HEK293T (cell line): ENCODE measurements around the gene NPHS1.

Experiments used
- CTCF ChIA-PET: fragments of 350-600 bp; formaldehyde crosslinking; extraction: SDS; loops from one replicate; lab custom pipeline; 2021; ENCODE audit warnings: antibody characterized with exemption, inconsistent platforms; lab: Yijun Ruan, JAX
- POLR2A ChIA-PET: fragments of 350-600 bp; formaldehyde crosslinking; extraction: SDS; loops from one replicate; lab custom pipeline; 2020; ENCODE audit warnings: antibody characterized with exemption, inconsistent platforms; lab: Yijun Ruan, JAX
- DNase-seq: peaks from one replicate; pipeline ENCODE4 v3.0.0; 2012; ENCODE audit warnings: mixed read lengths; ENCODE audit errors: extremely low spot score
- ARNT ChIP-seq: fragments of 450-650 bp; IDR thresholded peaks from 2 replicates; pipeline ENCODE4 v1.6.1; 2017; ENCODE audit warnings: mild to moderate bottlenecking
- BHLHE40 ChIP-seq: fragments of 450-650 bp; IDR thresholded peaks from 2 replicates; pipeline ENCODE4 v1.6.1; 2016; ENCODE audit warnings: mild to moderate bottlenecking, moderate library complexity, borderline replicate concordance
- CTBP1 ChIP-seq: fragments of 450-650 bp; IDR thresholded peaks from 2 replicates; pipeline ENCODE4 v1.6.1; 2016; ENCODE audit warnings: borderline replicate concordance
- ELF4 ChIP-seq: fragments of 450-650 bp; IDR thresholded peaks from 2 replicates; pipeline ENCODE4 v1.6.1; 2017; ENCODE audit warnings: antibody characterized with exemption
- FOXA1 ChIP-seq: fragments of 450-650 bp; IDR thresholded peaks from 2 replicates; pipeline ENCODE4 v1.6.1; 2016; ENCODE audit warnings: mild to moderate bottlenecking
- FOXK2 ChIP-seq: fragments of 450-650 bp; IDR thresholded peaks from 2 replicates; pipeline ENCODE4 v1.6.1; 2016; ENCODE audit warnings: mild to moderate bottlenecking
- FOXM1 ChIP-seq: fragments of 450-650 bp; IDR thresholded peaks from 2 replicates; pipeline ENCODE4 v1.6.1; 2017; ENCODE audit warnings: mild to moderate bottlenecking, borderline replicate concordance
- HDGF ChIP-seq: fragments of 450-650 bp; IDR thresholded peaks from 2 replicates; pipeline ENCODE4 v1.6.1; 2017; ENCODE audit warnings: antibody characterized with exemption, borderline replicate concordance
- L3MBTL2 ChIP-seq: fragments of 450-650 bp; conservative IDR thresholded peaks from 2 replicates; pipeline ENCODE4 v1.6.1; 2016; ENCODE audit warnings: mild to moderate bottlenecking
- LEF1 ChIP-seq: fragments of 450-650 bp; IDR thresholded peaks from 2 replicates; pipeline ENCODE4 v1.6.1; 2017; ENCODE audit warnings: mild to moderate bottlenecking, borderline replicate concordance
- NFRKB ChIP-seq: fragments of 450-650 bp; IDR thresholded peaks from 2 replicates; pipeline ENCODE4 v1.6.1; 2016; ENCODE audit warnings: mild to moderate bottlenecking, moderate library complexity
- SP1 ChIP-seq: fragments of 450-650 bp; IDR thresholded peaks from 2 replicates; pipeline ENCODE4 v1.6.1; 2017
- SUZ12 ChIP-seq: fragments of 450-650 bp; IDR thresholded peaks from 2 replicates; pipeline ENCODE4 v1.6.1; 2016; ENCODE audit warnings: mild to moderate bottlenecking
- TARDBP ChIP-seq: fragments of 450-650 bp; IDR thresholded peaks from 2 replicates; pipeline ENCODE4 v1.6.1; 2016
- ZNF384 ChIP-seq: fragments of 450-650 bp; IDR thresholded peaks from 2 replicates; pipeline ENCODE4 v1.6.1; 2016
- TF ChIP-seq, protein P1 (sequence below): fragments of 450-650 bp; IDR thresholded peaks from 2 replicates; pipeline ENCODE4 v1.6.1; 2016

The NPHS1 gene

DNA sequence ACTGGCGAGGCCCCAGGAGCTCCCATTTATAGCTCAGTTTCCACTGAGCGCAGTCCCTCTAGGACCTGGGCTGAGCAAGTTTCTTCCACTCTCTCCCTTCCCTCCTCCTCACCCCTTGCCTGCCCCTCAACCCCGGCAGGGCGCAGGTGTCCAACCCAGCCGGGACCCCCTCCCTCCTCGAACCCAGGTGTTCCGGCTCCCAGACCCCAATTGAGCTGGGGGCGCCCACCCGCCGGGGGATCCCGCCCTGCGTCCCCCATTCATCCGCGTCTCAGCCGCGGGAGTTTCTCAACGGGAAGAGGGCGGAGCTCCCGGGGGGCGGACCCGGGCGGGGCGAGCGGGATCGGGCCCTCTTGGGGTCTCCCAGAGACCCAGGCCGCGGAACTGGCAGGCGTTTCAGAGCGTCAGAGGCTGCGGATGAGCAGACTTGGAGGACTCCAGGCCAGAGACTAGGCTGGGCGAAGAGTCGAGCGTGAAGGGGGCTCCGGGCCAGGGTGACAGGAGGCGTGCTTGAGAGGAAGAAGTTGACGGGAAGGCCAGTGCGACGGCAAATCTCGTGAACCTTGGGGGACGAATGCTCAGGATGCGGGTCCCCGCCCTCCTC, 4.3 kb upstream of the NPHS1 start, which contains the start of gene KIRREL2:
Gene KIRREL2 (plus strand): TSS at position 366 of the 604 bp plus-strand sequence. CDS start 209 bp downstream, at position 575.
- no peak for TF ChIP-seq L3MBTL2
- TF ChIP-seq ELF4, result no peak
- TF ChIP-seq BHLHE40, result no peak
- no peak for TF ChIP-seq ZNF384
- TF ChIP-seq FOXK2, result no peak
- TF ChIP-seq FOXM1, result no peak
- TF ChIP-seq HDGF, result no peak
- TF ChIP-seq SUZ12, result no peak
- TF ChIP-seq TARDBP, result no peak
- TF ChIP-seq NFRKB, result no peak
- TF ChIP-seq LEF1, result no peak
- TF ChIP-seq ARNT, result no peak
- TF ChIP-seq, protein P1, sequence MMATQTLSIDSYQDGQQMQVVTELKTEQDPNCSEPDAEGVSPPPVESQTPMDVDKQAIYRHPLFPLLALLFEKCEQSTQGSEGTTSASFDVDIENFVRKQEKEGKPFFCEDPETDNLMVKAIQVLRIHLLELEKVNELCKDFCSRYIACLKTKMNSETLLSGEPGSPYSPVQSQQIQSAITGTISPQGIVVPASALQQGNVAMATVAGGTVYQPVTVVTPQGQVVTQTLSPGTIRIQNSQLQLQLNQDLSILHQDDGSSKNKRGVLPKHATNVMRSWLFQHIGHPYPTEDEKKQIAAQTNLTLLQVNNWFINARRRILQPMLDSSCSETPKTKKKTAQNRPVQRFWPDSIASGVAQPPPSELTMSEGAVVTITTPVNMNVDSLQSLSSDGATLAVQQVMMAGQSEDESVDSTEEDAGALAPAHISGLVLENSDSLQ, result no peak
- no peak for TF ChIP-seq SP1
- TF ChIP-seq CTBP1, result no peak
- no peak for TF ChIP-seq FOXA1
- ChIA-PET POLR2A (no interaction called here), CTCF (no interaction called here)
- DNase-seq, result no peak

DNA sequence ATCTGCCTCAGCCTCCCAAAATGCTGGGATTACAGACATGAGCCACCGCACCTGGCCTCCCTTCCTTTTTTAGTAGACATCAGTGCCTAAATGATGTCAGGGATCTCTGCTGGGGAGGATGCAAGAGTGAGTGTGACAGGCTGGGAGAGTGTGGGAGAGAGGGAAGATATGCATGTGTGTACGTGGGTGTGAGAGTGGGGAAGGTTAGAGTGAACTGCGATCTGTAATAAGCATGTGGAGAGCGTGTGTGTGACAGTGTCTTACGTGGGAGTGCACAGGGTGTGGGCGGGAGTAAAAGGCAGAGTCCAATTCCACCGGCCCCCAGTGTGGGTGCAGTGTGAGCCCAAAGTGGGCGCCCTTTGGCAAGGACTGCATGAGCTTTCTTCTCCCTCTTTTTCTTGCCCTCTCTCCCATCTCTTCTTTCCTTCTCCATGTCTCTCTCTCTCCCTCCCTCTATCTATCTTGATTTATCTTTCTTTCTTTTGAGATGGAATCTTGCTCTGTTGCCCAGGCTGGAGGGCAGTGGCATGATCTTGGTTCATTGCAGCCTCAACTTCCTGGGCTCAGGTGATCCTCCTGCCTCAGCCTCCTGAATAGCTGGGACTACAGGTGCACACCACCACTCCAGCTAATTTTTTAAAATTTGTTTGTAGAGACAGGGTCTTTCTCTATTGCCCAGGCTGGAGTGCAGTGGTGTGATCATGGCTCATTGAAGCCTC, 893 bp upstream of the NPHS1 start:
- no peak for TF ChIP-seq HDGF
- no peak for TF ChIP-seq ZNF384
- TF ChIP-seq SUZ12, result no peak
- TF ChIP-seq TARDBP, result no peak
- TF ChIP-seq, protein P1, result no peak
- no peak for TF ChIP-seq FOXM1
- no peak for TF ChIP-seq BHLHE40
- no peak for TF ChIP-seq SP1
- TF ChIP-seq NFRKB, result no peak
- TF ChIP-seq L3MBTL2, result no peak
- no peak for TF ChIP-seq LEF1
- TF ChIP-seq FOXK2, result no peak
- ChIA-PET CTCF (no interaction called here), POLR2A (no interaction called here)
- no peak for DNase-seq

GRCh38 chr19:35851213-35852028, 883 bp downstream of the NPHS1 start:
- TF ChIP-seq NFRKB (no peak), ARNT (no peak), ZNF384 (no peak), L3MBTL2 (no peak), LEF1 (no peak), FOXM1 (no peak), HDGF (no peak), FOXA1 (no peak), CTBP1 (no peak)
- peak; percentile 50 for DNase-seq
- ChIA-PET POLR2A (interaction anchor here (0.9 kb wide), 1 partner anchor 103 kb away, joined by 3 read pairs; the partner anchor contains the start of gene LIN37), CTCF (interaction anchor here (0.6 kb wide), 1 partner anchor 108 kb away, joined by 7 read pairs; no protein-coding TSS in a partner anchor)

GRCh38 chr19:35848919-35849505, 3.3 kb downstream of the NPHS1 start:
- TF ChIP-seq LEF1 (no peak), BHLHE40 (no peak), ZNF384 (no peak), ELF4 (no peak), FOXK2 (no peak), SUZ12 (no peak), L3MBTL2 (no peak), CTBP1 (no peak), FOXA1 (no peak), FOXM1 (no peak), TARDBP (no peak), HDGF (no peak), SP1 (no peak), NFRKB (no peak), ARNT (no peak)
- TF ChIP-seq, protein P1, result no peak
- CTCF ChIA-PET, result interaction anchor here (0.6 kb wide), 1 partner anchor 81 kb away, joined by 3 read pairs; no protein-coding TSS in a partner anchor
- POLR2A ChIA-PET, result no interaction called here

DNA sequence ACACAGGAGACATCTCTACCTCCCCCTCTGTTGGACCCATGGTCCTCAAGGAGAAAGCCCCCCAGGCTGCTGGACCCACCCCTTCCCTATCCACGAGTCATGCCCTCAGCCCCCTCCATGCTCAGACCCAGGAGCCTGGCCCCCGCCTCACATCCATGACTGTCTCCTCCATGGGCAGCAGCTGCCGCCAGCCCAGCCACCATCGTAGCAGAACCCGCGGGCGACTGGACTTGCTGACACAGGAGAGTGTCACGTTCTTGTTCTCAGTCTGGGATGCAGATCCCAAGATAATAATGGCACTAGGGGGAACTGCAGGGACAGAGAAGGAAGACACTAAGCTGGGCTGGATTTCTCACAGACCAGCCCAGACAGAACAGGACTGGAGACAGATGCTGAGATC, 3.8 kb downstream of the NPHS1 start:
- TF ChIP-seq SUZ12 (no peak), FOXK2 (no peak), HDGF (no peak)
- CTCF ChIA-PET, result no interaction called here
- POLR2A ChIA-PET, result no interaction called here
- DNase-seq, result no peak

More at GRCh38 chr19:35848919-35849505, 3.3 kb downstream of the NPHS1 start:
- no peak for DNase-seq
